Dermis microvascular lymphatic vessel endothelial cell (primary cell): Measurements from ENCODE around the gene ALG6. TPM values are rescaled to one million over a fixed set of nuclear protein-coding genes. Genes with fewer than 3 reads are reported as not detected.
A peak's percentile ranks its signal among the peaks of the same experiment; 100 is the strongest.
"Not testable (repeated sequence)": the region's sequence is repeated elsewhere in the genome, so short reads cannot be mapped to it uniquely, and the experiment has no call there.

Source experiments
- DNase-seq, 2 donors: peaks; one replicate each; pipeline versions ENCODE4 v3.0.0 to v3.0.0-alpha.2; 2010; ENCODE audit warnings: low read depth in 2 of 2
- total RNA-seq: library from RNA; depleted of rRNA; stranded (reverse); fragments of >200 nt; gene quantifications from 2 replicates; pipeline ENCODE4 v1.2.1, GENCODE V29; 2014

Gene ALG6
- total RNA-seq, 1 donor from 2014 or later = 14.9 TPM

DNA sequence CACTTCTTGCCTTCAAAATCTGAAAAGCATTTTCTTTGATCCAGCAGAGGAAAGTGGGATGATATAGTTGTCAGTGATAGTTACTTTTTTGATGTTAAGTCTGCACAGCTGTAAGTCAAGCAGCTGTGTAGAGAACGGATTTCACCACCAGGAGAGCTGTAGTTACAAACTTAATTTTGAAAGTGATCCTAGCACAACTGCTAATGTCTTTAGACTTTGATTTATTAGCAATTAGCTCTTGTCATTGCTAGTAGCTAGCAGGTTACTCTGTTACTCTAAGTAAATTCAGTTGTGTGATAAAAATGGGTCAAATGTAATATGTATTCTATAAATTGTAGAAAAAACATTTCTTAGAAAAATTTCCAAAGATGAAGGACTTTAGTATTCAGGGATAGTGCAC is 46.0 kb downstream of the ALG6 start:
- DNase-seq = no peak

DNA sequence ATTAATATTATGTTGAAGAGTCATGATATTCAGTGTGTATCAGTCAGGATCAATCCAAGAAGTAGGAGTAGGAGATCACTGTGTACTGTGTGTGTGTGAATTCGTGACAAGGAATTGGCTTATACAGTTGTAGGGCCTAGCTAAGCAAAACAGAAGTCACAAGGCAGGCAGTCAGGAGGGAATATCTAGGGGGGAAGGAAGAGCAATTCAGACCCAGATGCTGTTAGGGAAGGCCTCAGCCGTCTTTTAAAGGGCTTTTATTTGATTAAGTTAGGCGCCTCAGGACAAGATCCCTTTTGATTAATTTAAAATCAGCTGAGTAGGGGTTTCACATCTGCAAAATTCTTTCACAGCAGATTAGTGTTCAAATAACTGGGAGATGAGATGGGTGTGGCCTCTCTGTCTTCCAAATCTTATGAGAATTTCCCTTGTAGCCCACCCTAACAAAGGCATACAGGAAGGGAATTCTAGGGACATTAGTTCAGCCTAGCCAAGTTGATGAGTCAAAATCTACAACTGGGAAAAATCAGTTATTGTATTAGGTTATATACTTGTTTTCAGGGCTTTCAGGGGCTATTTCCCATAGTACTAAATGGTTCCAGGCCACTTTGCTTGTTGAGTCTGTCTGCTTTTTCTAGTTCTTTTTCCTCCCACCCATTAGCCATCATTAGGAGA is 47.4 kb downstream of the ALG6 start:
- no peak for DNase-seq

DNA sequence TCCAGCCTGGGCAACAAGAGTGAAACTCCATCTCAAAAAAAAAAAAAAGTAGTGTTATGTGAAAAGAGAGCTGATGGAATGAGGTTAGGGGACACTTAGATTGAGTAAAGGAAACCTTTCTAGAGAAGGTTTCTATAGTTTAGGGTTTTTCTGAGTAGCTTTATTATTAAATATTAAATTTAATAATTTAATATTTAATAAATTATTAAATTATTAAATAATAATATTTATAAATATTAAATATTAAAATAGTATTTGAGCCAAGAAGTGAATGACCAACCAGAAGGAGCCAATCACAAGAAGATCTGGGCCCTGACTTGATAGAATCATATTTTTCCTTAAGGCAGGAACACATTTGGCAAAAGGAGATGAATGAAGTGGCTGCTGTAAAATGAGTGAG is 50.7 kb downstream of the ALG6 start:
- DNase-seq = no peak

DNA sequence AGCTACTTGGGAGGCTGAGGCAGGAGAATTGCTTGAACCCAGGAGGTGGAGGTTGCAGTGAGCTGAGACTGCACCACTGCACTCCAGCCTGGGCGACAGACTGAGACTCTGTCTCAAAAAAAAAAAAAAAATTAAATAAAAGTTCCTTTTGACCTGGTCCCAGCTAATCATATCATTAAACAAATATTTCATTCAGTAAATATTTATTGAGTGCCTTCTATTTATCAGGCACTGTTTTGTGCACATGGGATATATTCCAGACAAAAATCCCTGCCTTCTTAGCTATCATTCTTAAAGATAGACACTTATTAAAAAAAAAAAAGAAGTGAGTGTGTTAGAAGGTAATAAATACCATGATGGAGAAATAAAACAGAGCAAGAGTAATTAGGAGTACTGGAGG is 53.3 kb downstream of the ALG6 start:
- not testable (repeated sequence) for DNase-seq

DNA sequence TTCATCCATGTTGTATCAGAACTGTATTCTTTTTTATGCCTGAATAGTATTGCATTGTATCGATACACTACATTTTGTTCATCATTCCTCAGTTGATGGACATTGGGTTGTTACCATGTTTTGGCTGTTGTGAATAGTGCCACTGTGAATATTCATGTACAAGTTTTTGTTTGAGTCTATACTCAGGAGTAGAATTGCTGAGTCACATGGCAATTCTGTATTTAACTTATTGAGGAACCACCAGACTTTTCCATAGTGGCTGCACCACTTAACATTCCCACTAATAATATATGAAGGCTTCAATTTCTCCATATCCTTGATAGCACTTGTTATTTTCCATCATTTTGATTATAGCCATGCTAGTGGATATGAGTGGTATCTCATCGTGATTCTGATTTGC is 56.2 kb downstream of the ALG6 start:
- no peak for DNase-seq

DNA sequence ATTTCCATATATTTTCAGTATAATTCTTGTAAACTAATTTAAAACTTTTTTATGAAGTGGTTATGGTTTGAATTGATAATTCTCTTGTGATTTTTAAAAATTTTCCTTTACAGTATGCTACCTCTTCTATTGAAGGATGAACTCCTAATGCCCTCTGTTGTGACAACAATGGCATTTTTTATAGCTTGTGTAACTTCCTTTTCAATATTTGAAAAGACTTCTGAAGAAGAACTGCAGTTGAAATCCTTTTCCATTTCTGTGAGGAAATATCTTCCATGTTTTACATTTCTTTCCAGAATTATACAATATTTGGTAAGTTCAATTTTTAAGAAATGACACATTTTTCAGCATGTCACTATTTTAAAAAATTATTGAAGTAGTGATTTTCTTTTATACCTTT is 61.4 kb downstream of the ALG6 start:
- DNase-seq = peak in 1 of 2 donors; percentile 26

DNA sequence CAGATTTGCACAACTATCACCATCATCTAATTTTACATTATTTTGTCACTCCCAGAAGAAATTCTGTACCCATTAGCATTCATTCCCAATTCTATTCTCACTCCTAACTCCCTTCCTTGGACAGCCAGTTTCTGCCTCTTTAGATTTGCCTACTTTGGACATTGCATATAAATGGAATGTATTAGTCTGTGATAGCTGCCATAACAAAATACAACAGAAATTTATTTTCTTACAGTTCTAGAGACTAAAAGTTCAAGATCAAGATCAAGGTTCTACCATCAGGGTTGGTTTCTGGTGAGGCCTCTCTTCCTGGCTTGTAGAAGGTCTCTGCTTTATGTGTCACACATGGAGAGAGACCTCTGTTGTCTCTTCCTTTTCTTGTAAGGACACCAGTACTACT is 61.9 kb downstream of the ALG6 start:
- DNase-seq = no peak

DNA sequence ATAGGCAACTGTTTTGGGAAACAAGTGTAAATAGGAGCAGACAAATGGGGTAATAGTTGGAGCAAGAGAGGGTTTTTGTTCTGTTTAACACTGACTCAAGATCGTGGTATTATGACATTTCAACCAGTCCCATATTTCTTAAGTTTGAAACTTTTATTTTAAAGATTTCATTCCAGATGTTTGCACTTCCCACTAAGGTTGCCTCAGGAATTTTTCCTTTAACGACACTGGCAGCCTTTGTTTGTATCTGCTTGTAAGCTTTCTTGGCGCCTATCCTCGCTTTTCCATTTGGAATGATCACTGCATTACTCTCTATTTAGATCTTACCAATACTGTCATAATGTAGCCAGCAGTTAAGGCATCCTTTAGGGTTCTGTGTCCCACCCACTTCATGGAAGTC is 67.7 kb downstream of the ALG6 start:
- DNase-seq = no peak

DNA sequence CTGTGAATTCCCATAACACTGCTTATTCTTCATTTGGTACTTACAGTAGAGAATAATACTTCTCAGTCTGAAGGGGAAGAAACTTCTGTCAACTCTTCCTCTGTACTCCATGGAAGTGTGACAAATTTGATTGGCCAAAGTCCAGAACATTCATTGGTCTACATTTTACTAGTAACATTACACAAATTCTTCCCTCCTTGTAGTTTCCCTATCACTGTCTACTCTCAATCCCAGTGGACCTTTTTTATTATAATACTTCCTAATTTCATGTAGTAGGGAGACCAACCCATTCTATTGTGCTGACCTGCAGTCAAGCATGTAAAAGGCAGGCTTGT is 74.7 kb downstream of the ALG6 start:
- peak in 1 of 2 donors; percentile 3 for DNase-seq

DNA sequence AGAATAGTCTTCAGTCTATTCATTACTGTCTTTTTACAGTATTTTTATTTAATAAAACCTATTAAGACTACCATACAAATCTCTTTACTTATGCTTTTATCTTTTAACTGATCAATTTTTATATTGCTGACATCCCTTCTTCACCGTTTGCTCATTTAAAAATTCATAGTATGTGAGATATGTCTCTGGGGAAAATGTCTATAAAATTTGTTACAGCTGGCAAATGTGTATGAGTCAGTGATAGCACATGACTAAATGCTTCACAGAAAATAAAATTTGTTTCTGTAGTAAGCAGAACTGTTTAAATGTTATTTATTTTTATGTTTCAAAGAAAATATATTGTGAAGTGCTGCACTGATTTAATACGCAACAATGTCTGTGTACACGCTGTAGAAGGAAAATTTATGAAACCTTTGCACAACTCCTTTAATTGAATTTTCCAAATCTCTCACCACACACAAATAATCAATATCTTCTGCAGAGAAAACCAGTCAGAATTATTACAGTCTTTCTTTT is 81.4 kb downstream of the ALG6 start:
- no peak for DNase-seq

DNA sequence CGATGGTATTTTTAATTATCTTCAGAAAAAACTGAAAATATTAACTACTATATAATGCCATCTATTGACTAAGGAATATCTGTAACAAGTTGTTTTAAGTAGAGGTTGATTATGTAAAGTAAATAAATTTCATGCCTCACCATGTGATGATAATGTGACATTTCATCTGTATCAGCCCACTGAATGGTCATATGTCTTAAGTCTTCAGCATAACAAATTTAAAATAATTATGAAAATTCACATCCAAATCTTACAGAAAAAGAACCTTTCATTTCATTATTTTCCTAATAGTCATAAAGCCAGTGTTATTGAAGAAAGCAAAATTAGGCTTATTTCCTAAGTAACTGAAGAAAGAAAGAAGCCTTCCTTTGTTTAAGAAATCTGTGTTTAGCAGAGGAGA is 83.0 kb downstream of the ALG6 start:
- no peak for DNase-seq

DNA sequence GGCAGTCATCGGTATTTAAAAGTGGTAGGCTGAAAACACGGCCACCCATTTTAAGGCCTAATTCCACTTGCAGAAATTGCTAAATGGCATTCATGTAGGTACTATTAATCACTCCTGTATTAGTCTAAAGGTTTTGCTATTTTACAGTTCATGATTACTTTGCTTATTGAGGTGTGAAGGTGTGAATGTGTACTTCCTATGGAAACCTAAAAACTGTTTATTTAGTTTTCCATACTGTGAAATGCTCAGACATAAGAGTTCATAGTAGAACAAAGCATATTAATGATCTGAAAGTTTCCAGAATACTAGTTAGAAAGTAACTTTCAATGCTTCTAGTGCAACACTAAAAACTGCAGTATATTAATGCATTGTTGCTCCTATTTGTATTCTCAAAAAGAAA is 85.8 kb downstream of the ALG6 start:
- DNase-seq = no peak

DNA sequence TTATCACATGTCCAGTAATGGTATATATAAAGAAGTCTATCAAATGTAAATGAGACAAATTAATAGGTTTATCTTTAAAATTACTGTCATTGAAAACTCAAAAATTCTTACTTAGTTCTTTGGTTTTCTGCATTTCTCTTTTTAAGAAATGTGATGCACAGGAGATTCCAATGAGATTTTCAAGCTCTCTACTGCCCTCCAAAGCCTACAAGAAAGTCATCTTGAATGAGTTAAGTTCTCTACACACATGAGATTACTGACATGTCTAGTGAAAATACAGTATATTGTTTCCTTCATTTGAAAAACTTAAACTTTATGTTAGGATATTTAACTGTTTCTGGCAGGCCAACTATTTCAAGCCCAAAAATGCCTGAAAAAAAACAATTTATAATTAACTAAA is 86.8 kb downstream of the ALG6 start:
- peak in 1 of 2 donors; percentile 17 for DNase-seq

DNA sequence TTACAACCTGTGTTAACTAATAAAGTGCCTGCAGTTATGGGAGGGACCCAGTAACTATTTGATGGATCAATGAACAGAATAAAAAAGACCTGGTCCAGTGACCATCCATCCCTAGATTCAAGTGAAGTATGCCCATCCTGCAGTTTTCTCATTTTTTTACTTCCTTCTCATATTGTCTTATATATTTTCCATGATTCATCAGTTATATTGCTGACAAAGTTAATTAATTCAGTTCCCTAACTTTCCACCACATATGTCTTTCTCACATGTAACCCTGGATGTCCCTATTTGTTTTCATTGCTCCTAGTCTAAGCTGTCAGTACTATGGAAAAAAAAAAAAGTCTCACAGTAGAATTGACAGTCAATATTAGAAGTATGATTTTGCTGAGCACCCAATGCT is 91.3 kb downstream of the ALG6 start:
- DNase-seq = no peak

DNA sequence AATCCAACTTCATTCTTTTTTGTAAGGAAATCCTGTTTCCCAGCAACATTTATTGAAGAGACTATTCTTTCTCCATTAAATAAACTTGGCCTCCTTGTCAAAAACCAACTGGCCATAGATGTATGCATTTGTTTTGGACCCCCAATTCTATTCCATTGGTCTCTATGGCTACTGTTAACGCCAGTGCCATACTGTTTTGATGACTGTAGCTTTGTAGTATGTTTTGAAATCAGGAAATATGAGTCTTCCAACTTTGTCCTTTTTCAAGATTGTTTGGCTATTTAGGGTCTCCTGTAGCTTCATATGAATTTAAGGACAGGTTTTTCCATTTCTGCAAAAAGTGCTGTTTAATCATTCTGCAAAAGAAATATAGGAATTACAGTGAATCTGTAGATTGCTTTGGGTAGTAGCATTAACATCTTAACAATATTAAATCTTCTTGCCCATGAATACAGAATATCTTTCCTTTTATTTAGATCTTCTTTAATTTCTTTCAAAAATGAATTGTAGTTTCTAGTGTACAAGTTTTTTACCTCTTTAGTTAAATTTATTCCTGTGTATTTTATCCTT is 94.3 kb downstream of the ALG6 start:
- no peak for DNase-seq

DNA sequence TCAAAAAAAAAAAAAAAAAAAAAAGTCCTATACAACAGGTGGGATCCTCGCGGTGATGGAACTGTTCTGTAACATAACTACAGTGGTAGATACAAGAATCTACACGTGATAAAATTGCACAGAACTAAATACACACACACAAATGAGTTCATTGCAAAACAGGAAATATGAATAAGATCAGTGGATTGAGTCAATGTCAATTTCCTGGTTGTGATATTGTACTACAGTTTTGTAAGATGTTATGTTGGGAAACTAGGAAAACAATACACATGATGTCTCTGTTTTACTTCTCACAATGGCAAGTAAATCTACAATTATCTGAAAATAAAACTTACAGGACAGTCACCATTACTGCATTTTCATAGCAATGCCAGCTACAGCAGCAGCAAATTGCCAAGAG is 95.8 kb downstream of the ALG6 start:
- peak; percentile 57 to 90 for DNase-seq

DNA sequence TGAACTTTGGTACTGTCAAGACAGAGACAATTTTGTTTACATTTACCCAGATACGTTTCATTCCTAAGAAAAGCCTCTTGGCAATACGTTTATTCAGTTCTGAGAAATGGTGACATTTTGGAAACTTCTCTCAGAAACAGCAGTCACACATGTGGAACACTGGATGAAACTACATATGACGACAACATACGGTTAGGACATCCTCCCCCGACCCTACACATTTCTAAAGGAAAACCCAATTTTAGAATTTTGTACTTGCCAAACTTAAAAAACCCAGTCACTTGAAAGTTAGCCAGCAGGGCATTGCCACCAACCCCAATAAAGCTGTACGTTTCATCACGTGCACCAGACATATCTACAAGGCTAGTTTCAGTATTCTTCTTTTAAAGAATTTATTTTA is 98.8 kb downstream of the ALG6 start:
- DNase-seq = no peak

DNA sequence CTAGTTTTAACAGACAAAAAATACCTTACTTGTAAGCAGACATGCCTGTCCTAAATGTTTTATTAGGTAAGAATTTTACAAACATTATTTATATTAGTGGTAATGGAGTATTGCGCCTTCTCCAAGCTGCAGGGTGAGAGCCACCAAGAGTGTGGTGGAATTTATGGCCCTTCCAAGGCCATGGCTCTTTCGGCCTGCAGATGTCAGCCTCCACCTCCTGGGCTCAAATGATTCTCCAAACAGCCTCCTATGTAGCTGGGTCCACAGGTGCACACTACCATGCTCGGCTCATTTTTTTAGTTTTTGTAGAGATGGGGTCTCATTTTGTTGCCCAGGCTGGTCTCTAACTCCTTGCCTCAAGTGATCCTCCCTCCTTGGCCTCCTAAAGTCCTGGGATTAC is 99.3 kb downstream of the ALG6 start:
- DNase-seq = no peak

DNA sequence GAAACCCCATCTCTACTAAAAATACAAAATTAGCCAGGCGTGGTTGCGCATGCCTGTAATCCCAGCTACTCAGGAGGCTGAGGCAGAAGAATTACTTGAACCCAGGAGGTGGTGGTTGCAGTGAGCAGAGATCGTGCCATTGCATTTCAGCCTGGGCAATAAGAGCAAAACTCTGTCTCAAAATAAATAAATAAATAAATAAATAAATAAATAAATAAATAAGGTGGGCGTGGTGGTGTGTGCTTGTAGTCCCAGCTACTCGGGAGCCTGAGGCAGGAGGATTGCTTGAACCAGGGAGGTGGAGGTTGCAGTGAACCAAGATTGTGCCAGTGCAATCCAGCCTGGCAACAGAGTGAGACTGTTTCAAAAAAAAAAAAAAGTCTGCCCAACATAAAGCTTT is 101.3 kb downstream of the ALG6 start:
- not testable (repeated sequence) for DNase-seq

DNA sequence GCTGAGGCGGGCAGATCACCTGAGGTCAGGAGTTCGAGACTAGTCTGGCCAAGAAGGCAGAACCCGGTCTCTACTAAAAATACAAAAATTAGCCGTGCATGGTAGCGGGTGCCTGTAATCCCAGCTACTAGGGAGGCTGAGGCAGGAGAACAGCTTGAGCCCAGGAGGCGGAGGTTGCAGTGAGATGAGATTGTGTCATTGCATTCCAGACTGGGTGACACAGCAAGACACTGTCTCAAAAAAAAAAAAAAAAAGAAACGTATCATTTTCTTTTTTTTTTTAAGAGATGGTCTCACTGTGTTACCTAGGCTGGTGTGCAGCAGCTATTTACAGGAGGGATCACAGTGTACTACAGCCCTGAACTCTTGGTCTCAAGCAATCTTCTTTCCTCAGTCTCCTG is 108.3 kb downstream of the ALG6 start:
- DNase-seq = no peak

DNA sequence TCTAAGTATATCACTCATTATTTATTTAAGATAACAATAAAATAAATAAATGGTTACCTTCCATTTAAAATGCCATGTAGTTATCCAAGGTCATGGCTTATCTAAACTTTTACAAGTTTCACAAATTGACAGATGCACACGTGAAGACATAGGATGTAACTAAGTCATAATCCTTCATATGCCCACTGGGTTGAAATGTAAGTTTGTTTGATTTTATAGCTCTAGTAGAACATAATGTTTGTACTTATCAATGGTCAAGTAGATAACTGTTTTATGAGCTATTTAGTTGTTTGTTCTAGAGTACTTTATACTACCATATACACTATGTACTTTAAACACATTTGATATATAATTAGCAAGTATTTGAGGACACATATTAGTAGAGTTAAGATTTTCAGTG is 112.6 kb downstream of the ALG6 start:
- DNase-seq = no peak

DNA sequence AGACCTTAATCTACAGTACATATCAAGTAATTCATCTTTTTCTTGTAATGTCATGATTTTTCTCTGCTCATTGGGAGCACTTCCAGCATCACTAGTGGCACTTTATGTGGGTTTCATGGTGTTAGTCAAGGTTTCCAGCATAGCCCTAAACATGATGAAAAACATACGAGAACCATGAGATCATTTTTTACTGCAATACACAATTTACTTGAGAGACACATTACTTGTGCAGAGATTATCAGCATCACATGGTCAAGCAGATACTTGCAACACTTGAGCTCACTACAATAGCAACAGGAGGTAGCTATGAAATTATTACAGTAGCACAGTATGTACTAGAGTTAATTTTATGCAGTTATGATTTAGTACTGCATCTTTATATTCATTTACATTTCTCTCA is 119.2 kb downstream of the ALG6 start:
- no peak for DNase-seq

DNA sequence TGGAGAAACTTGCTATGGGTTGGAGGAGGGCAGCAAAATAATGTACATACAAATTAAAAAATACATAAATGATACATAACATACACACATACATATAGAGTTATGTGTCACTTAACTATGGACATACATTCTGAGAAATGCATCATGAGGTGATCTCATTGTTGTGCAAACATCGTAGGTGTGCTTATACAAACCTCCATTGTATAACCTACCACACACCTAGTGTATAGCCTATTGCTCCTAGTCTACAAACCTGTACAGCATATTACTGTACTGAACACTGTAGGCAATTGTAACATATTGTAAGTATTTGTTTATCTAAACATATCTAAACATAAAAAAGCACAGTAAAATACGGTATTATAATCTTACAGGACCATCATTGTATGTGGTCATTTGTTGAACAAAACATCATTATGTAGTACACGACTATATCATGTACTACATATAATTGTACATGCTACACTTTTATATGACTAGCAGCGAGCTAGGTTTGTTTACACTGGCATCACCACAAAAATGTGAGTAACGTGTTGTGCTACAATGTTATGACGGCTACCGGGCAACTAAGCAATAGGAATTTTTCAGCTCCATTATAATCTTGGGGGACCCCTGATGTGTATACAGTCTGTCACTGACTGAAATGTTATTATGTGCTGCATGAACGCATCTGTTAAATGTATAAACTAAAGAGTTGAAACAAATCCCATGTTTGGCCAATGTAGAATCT is 120.1 kb downstream of the ALG6 start:
- peak; percentile 7 to 33 for DNase-seq
